ENCODE measurements around the gene RBP4. TPM values are rescaled to one million over a fixed set of nuclear protein-coding genes. Genes with fewer than 3 reads are reported as not detected.

The RBP4 gene
- total RNA-seq, 6 experiments from 2014 or later, result not detected

GRCh38 chr10:93596539-93596938 lies 4.5 kb downstream of the RBP4 start:
- Mint-ChIP-seq H3K27ac (no peak overlapping the region), H3K4me3 (no peak overlapping the region), H3K9me3 (no peaks in the 10 kb centered on the region), H3K36me3 (ENCODE audit: low read depth) (no peaks in the 10 kb centered on the region), H3K27me3 (ENCODE audit: insufficient read depth) (peaks cover 31% of the 10 kb centered on the region), H3K4me1 (ENCODE audit: low read depth) (no peaks in the 10 kb centered on the region)
- TF ChIP-seq, protein P1, sequence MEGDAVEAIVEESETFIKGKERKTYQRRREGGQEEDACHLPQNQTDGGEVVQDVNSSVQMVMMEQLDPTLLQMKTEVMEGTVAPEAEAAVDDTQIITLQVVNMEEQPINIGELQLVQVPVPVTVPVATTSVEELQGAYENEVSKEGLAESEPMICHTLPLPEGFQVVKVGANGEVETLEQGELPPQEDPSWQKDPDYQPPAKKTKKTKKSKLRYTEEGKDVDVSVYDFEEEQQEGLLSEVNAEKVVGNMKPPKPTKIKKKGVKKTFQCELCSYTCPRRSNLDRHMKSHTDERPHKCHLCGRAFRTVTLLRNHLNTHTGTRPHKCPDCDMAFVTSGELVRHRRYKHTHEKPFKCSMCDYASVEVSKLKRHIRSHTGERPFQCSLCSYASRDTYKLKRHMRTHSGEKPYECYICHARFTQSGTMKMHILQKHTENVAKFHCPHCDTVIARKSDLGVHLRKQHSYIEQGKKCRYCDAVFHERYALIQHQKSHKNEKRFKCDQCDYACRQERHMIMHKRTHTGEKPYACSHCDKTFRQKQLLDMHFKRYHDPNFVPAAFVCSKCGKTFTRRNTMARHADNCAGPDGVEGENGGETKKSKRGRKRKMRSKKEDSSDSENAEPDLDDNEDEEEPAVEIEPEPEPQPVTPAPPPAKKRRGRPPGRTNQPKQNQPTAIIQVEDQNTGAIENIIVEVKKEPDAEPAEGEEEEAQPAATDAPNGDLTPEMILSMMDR (IDR thresholded peaks at IDR 0.05), result 0 out of 2 replicates have a peak, but pooled peaks have one; percentile 21
- DNase-seq, result no peak

GRCh38 chr10:93595378-93596161 lies 5.5 kb downstream of the RBP4 start:
- H3K27me3 Mint-ChIP-seq (ENCODE audit: insufficient read depth), result peaks cover 31% of the 10 kb centered on the region
- TF ChIP-seq, protein P1 (IDR thresholded peaks at IDR 0.05), result no peak
- DNase-seq, result no peak
- no peaks in the 10 kb centered on the region for H3K9me3 Mint-ChIP-seq
- no peaks in the 10 kb centered on the region for H3K36me3 Mint-ChIP-seq (ENCODE audit: low read depth)
- no peaks in the 10 kb centered on the region for H3K4me1 Mint-ChIP-seq (ENCODE audit: low read depth)
- no peak overlapping the region for H3K4me3 Mint-ChIP-seq
- H3K27ac Mint-ChIP-seq, result no peak overlapping the region

DNA sequence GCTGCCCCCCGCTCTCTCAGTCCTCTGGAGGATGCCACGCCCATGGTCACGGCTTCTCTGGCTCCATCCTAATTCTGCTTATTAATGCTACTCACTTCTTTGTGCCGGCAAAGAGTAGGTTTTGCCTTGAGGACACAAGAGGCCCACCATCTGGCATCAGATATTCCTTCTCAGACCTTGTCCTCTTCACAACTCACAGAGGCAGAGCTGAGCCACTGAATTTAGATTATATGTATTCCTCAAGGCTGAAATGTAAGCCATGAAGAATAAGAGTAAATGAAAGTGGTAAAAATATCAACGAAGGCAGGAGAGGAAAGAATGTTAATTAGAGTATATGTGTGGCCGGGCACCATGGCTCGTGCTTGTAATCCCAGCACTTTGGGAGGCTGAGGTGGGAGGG lies 6.5 kb downstream of the RBP4 start:
- Mint-ChIP-seq H3K4me1 (ENCODE audit: low read depth) (no peaks in the 10 kb centered on the region), H3K9me3 (no peaks in the 10 kb centered on the region), H3K36me3 (ENCODE audit: low read depth) (no peaks in the 10 kb centered on the region), H3K27me3 (ENCODE audit: insufficient read depth) (peaks cover 32% of the 10 kb centered on the region), H3K27ac (no peak overlapping the region), H3K4me3 (no peak overlapping the region)
- no peak for DNase-seq
- TF ChIP-seq, protein P1 (IDR thresholded peaks at IDR 0.05), result no peak

DNA sequence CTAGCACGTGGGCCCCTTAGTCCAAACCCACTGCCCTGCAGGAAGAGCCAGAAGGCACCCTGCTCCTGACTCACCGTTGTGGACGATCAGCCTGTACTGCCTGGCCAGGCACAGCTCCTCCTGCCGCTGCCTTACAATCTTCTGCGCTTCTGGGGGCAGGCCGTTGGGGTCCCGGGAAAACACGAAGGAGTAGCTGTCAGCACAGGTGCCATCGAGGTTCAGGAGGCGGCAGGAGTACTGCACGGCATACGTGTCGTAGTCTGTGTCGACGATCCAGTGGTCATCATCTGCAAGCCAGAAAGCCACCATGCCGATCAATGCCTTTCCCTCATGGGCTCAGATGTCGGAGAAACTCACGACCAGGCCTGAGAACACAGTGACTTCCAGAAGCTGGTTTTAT lies 7.3 kb downstream of the RBP4 start:
- H3K27ac Mint-ChIP-seq, result no peak overlapping the region
- TF ChIP-seq, protein P1 (IDR thresholded peaks at IDR 0.05), result no peak
- no peak overlapping the region for H3K4me3 Mint-ChIP-seq
- no peaks in the 10 kb centered on the region for H3K36me3 Mint-ChIP-seq (ENCODE audit: low read depth)
- no peaks in the 10 kb centered on the region for H3K9me3 Mint-ChIP-seq
- no peaks in the 10 kb centered on the region for H3K4me1 Mint-ChIP-seq (ENCODE audit: low read depth)
- peaks cover 38% of the 10 kb centered on the region for H3K27me3 Mint-ChIP-seq (ENCODE audit: insufficient read depth)
- DNase-seq, result no peak

GRCh38 chr10:93593254-93593653 lies 7.8 kb downstream of the RBP4 start:
- Mint-ChIP-seq H3K27me3 (ENCODE audit: insufficient read depth) (peaks cover 40% of the 10 kb centered on the region), H3K4me3 (no peak overlapping the region), H3K9me3 (no peaks in the 10 kb centered on the region), H3K36me3 (ENCODE audit: low read depth) (no peaks in the 10 kb centered on the region), H3K4me1 (ENCODE audit: low read depth) (no peaks in the 10 kb centered on the region), H3K27ac (no peak overlapping the region)
- TF ChIP-seq, protein P1 (IDR thresholded peaks at IDR 0.05), result no peak
- DNase-seq, result no peak

Measured in HFFc6 (cell line).